Osteoblast (primary cell): ENCODE measurements around the gene RING1. TPM values are rescaled to one million over a fixed set of nuclear protein-coding genes. Genes with fewer than 3 reads are reported as not detected.

ENCODE experiments used
- DNase-seq: peaks from one replicate; pipeline ENCODE4 v3.0.0; 2011; ENCODE audit warnings: low spot score, mixed read lengths; ENCODE audit not compliant: insufficient read length; ENCODE audit errors: missing footprints
- H2AFZ ChIP-seq: 2 replicates; pipeline ENCODE4 v1.6.0; 2011; ENCODE audit warnings: mild to moderate bottlenecking, low read length
- H3K27ac ChIP-seq: 2 replicates; pipeline ENCODE4 v1.5.1; 2011; ENCODE audit warnings: mild to moderate bottlenecking, low read depth, low read length, moderate library complexity
- H3K27me3 ChIP-seq: 2 replicates; pipeline ENCODE4 v1.6.0; 2012; ENCODE audit warnings: mild to moderate bottlenecking, control low read depth, inconsistent platforms, low read length, moderate library complexity; ENCODE audit not compliant: insufficient read depth
- H3K36me3 ChIP-seq: 2 replicates; pipeline ENCODE4 v1.5.1; 2011; ENCODE audit warnings: mild to moderate bottlenecking, low read length, control low read depth, moderate library complexity; ENCODE audit not compliant: insufficient read depth
- H3K4me1 ChIP-seq: 2 replicates; pipeline ENCODE4 v1.5.1; 2011; ENCODE audit warnings: mild to moderate bottlenecking, low read length, control low read depth, moderate library complexity; ENCODE audit not compliant: insufficient read depth
- H3K4me2 ChIP-seq: 2 replicates; pipeline ENCODE4 v1.6.0; 2011; ENCODE audit warnings: mild to moderate bottlenecking, low read length; ENCODE audit not compliant: insufficient read depth
- H3K4me3 ChIP-seq: fragments of 200-600 bp; sonication (generic); 3 replicates; pipeline ENCODE4 v1.5.1; 2012; ENCODE audit warnings: mild to moderate bottlenecking, low read length, inconsistent platforms; ENCODE audit not compliant: insufficient read depth
- H3K79me2 ChIP-seq: 2 replicates; pipeline ENCODE4 v1.6.0; 2012; ENCODE audit warnings: mild to moderate bottlenecking, low read length, control low read depth, inconsistent platforms; ENCODE audit not compliant: insufficient read depth
- H3K9me3 ChIP-seq: 2 replicates; pipeline ENCODE4 v1.5.1; 2011; ENCODE audit warnings: low read depth, low read length, control low read depth
- H4K20me1 ChIP-seq: 2 replicates; pipeline ENCODE4 v1.6.0; 2012; ENCODE audit warnings: mild to moderate bottlenecking, low read length, control low read depth; ENCODE audit not compliant: insufficient read depth
- total RNA-seq: library from RNA; depleted of rRNA; stranded (reverse); fragments of >200 nt; gene quantifications from 2 replicates; pipeline ENCODE4 v1.2.3, GENCODE V29; 2012
- TF ChIP-seq, protein P1 (sequence below): IDR thresholded peaks from 2 replicates; pipeline ENCODE4 v1.5.1; 2011; ENCODE audit warnings: mild to moderate bottlenecking, low read depth, low read length, moderate library complexity; ENCODE audit errors: extremely low read depth

The RING1 gene
- total RNA-seq, 1 donor = 34.0 TPM

DNA sequence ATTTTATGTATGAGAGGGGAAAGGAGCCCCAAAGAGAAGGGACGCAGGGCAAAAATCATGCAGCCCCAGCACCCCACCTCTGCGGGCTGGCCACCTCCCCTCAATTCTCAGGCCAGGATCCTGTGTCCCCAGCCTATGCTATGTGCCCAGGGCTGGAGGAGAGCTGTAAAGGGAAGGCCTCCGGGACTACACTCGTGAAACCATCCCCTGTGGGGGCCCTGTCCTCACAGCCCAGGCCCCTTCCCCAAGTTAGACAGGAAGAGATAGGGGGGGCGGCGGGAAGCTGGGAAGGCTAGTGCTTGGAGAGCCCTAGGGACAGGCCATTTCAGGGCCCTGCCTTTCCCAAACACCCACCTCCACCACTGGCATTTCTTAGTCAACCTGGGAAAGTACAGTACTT is 14.7 kb upstream of the RING1 start:
- Histone ChIP-seq H3K79me2 (peaks cover 15% of the 10 kb centered on the region), H3K27me3 (peaks cover 32% of the 10 kb centered on the region), H3K4me2 (no peak overlapping the region), H3K27ac (no peak overlapping the region), H3K4me3 (no peak overlapping the region), H3K36me3 (peaks cover 34% of the 10 kb centered on the region), H2AFZ (no peak overlapping the region), H4K20me1 (peaks cover 41% of the 10 kb centered on the region), H3K4me1 (peaks cover 7% of the 10 kb centered on the region), H3K9me3 (no peaks in the 10 kb centered on the region)
- TF ChIP-seq, protein P1, sequence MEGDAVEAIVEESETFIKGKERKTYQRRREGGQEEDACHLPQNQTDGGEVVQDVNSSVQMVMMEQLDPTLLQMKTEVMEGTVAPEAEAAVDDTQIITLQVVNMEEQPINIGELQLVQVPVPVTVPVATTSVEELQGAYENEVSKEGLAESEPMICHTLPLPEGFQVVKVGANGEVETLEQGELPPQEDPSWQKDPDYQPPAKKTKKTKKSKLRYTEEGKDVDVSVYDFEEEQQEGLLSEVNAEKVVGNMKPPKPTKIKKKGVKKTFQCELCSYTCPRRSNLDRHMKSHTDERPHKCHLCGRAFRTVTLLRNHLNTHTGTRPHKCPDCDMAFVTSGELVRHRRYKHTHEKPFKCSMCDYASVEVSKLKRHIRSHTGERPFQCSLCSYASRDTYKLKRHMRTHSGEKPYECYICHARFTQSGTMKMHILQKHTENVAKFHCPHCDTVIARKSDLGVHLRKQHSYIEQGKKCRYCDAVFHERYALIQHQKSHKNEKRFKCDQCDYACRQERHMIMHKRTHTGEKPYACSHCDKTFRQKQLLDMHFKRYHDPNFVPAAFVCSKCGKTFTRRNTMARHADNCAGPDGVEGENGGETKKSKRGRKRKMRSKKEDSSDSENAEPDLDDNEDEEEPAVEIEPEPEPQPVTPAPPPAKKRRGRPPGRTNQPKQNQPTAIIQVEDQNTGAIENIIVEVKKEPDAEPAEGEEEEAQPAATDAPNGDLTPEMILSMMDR = no peak
- DNase-seq = no peak

GRCh38 chr6:33194431-33194979 is 13.8 kb upstream of the RING1 start:
- Histone ChIP-seq H3K4me2 (no peak overlapping the region), H3K27ac (no peak overlapping the region), H3K4me3 (no peak overlapping the region), H4K20me1 (peaks cover 44% of the 10 kb centered on the region), H3K27me3 (peaks cover 31% of the 10 kb centered on the region), H3K79me2 (peaks cover 23% of the 10 kb centered on the region), H3K36me3 (peaks cover 34% of the 10 kb centered on the region), H3K9me3 (no peaks in the 10 kb centered on the region), H2AFZ (no peak overlapping the region), H3K4me1 (peaks cover 12% of the 10 kb centered on the region)
- no peak for DNase-seq
- TF ChIP-seq, protein P1 = no peak

DNA sequence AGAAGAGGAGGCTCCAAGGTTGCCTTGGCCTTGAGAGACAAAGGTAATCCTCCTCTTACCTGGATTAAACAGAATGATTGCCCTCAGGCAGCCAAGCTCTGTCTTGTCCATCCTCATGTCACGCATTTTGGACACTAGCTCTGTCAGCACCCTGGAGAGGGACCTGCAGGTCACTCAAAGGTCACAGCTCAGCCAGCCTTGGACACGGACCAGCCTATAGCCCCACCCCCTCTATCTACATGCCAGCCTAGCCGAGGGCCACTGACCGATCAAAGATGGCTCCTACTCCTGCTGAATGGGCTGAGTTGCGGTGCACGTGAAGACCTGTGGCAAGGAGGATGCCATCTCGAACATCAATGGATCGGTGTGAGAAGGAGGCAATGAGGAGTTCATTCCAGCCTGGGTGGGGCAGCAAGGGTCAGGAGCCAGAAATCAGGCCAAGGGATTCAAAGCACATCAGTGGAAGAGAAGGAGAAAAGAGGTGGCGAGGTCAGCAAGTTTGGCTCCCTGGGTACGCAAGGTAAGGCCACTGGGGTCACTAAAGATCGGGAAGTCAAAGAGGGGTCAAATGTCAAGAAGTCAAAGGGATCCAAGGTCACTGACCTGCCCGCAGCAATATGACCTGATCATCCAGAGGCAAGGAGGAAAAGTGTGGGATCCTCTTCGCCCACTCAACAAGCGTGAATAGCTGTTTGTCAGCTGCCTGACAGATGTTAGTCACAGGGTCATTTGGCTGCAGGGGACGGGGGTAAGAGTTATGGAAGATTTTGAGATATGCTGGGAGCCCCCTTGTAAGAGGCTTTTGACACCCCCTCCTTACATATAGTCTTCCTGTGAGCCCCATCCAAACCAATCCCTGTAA is 12.8 kb upstream of the RING1 start:
- H4K20me1 ChIP-seq = peaks cover 48% of the 10 kb centered on the region
- H3K36me3 ChIP-seq = peaks cover 34% of the 10 kb centered on the region
- TF ChIP-seq, protein P1 = no peak

GRCh38 chr6:33197431-33198048 is 10.8 kb upstream of the RING1 start:
- H4K20me1 ChIP-seq = peaks cover 55% of the 10 kb centered on the region
- H3K27me3 ChIP-seq = peaks cover 5% of the 10 kb centered on the region
- peaks cover 46% of the 10 kb centered on the region for H3K36me3 ChIP-seq
- H3K4me2 ChIP-seq = no peak overlapping the region
- H3K4me1 ChIP-seq = peaks cover 26% of the 10 kb centered on the region
- H3K9me3 ChIP-seq = no peaks in the 10 kb centered on the region
- no peak overlapping the region for H3K27ac ChIP-seq
- H2AFZ ChIP-seq = no peak overlapping the region
- DNase-seq = peak; percentile 98
- TF ChIP-seq, protein P1 = peak; percentile 82
- H3K4me3 ChIP-seq = no peak overlapping the region
- H3K79me2 ChIP-seq = peaks cover 50% of the 10 kb centered on the region

More for the DNA sequence above, 12.8 kb upstream of the RING1 start:
- Histone ChIP-seq H3K9me3 (no peaks in the 10 kb centered on the region), H3K4me2 (no peak overlapping the region), H3K27me3 (peaks cover 24% of the 10 kb centered on the region), H3K79me2 (peaks cover 32% of the 10 kb centered on the region), H3K4me3 (no peak overlapping the region), H3K27ac (no peak overlapping the region), H2AFZ (no peak overlapping the region), H3K4me1 (peaks cover 15% of the 10 kb centered on the region)
- DNase-seq = no peak
